Stimulated activated CD8-positive, alpha-beta memory T cell treated with anti-CD3 and anti-CD28 coated beads, Interleukin-4, amount 100 ng/mL, for 1 hour (primary cell): Measurements from ENCODE around the gene TMEM116.
"Not testable (repeated sequence)": the region's sequence is repeated elsewhere in the genome, so short reads cannot be mapped to it uniquely, and the experiment has no call there.

Experiments
- DNase-seq, 2 donors: peaks; one replicate each; pipeline ENCODE4 v3.0.0-alpha.2; 2020; ENCODE audit warnings: low read depth in 2 of 2, low spot score in 1 of 2

TMEM116 gene

DNA sequence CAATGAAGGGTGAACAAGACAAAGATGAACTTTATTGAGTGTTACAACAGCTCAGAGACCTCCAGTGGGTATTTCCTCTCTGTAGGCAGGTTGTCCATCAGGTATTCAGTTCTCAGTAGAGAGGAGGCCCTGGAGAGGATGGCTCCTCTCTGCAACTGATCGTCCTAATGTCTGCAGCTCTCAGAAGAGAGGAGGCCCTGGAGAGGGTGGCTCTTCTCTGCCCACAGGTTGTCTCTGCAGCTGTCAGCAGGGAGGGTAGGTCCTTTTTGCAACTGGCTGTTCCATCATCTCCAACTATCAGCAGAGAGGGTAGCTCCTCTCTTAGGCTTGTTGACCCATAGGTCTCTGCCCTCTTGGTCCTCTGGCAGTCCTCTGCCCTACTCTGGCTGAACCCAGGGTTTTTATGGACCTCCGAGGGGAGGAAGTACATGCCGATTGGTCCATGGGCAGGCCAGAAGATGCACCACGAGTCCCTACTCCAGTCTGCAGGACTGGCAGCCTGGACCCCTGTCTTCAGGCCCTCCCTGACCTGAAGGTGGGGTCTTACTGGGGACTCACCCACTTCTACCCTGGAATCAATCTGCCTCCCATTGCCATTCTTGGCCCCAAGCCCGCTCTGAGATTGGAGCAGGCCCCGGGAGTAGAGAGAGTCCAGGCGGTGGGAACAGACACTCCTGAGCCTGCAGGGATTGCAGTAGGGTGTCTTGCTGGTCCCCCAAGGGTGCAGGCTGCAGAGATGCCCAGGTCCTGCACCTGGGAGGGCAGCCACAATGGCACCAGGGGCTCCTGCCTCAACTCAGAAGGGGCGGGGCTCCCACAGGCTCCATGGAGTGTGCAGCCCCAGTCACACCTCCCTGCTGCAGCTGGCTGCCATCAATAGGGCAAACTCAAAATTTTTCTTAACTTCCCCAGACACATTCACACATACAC, 2.3 kb downstream of the TMEM116 start:
- no peak for DNase-seq

DNA sequence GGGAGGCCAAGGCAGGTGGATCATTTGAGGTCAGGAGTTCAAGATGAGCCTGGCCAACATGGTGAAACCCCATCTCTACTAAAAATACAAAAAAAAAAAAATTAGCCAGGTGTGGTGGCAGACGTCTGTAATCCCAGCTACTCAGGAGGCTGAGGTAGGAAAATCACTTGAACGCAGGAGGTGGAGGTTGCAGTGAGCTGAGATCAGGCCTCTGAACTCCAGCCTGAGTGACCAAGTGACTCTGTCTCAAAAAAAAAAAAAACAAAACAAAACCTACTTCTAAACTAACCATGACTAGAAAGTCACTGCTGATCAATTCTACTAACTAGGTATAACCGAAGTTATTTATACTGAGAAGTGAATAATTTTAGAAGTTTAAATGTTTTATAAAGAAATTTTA, 3.4 kb downstream of the TMEM116 start:
- DNase-seq: not testable (repeated sequence)

DNA sequence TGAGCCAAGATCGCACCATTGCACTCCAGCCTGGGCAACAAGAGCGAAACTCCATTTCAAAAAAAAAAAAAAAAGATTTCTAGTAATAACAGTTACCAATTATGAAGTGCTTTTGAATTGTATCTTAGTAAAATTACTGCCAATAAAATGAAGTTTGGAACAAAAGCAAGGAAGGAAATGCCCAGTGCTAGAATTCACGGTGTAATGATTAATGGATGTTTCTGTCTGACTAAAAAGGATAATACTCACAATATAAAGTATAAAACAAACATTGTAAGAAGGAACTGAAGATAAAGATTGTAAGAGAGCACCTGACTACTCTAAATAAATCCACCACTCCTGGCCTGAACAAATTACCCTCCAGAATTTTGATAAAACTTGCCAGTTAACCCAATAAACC, 4.0 kb downstream of the TMEM116 start:
- no peak for DNase-seq

DNA sequence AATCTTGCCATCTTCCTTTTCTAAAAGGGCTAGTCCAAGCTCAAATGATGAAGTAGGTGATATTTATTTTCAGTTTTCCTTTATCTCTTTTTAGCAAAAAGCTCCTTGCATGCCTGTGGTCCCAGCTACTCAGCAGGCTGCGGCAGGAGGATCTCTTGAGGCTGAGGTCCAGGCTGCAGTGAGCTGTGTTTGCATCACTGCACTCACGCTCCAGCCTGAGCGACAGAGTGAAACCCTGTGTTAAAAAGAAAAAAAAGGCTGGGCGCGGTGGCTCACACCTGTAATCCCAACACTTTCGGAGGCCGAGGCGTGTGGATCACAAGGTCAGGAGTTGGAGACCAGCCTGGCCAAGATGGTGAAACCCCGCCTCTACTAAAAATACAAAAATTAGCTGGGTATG, 5.0 kb downstream of the TMEM116 start:
- DNase-seq: no peak

DNA sequence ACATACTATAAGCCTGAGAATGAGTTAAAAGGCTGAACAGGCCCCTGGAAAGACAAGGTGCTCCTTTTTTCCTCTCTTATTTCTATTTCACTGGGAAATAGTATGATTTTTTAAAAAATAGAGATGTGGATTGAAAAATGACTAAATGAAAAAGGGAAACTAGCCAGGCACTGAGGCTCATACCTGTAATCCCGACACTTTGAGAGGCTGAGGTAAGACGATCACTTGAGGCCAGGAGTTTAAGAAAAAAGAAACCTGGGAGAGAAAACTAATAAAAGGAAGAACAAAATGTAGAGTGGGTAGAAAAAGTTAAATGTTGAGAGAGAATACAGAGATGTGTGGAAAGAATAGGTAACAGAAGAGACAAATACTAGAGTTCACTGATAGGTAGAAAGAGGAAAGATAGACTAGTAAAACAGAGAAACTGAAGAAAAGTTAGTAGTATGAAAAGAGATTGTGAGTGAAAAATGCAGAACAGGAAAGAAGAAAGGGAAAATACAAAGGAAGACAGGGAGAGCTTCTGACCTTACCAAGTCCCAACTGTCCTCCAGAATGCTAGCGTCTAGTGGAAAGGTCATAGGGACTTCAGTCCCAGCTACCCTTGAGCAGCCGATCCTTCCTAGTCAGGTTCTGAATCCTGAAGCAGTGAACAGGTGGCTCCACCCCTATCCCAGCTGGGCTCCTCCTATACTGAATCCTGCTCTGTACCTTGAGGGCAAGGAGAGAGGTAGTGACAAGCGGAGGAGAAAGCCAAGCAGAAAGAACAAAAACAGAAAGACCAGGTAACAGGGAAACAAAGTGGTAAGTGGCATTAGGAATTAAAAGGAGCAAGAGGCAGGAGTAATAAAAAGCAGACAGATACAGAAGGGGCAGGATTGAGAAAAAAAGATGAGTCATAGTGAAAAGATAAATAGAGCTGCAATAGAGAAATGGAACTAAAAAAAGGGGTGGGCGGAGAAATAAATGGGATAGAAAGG, 7.3 kb downstream of the TMEM116 start:
- no peak for DNase-seq

DNA sequence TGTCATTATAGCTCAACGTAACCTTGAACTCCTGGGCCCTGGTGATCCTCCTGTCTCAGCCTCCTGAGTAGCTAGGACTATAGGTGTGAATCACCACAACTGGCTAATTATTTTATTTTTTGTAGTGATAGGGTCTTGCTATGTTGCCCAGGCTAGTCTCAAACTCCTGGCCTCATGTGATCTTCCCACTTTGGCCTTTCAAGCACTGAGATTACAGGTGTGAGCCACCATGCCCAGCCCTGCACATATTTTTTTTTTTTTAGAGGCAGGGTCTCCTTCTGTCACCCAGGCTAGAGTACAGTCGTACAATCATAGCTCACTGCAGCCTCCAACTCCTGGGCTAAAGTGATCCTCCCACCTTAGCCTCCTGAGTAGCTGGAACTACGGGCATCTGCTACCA, 8.9 kb downstream of the TMEM116 start:
- no peak for DNase-seq

DNA sequence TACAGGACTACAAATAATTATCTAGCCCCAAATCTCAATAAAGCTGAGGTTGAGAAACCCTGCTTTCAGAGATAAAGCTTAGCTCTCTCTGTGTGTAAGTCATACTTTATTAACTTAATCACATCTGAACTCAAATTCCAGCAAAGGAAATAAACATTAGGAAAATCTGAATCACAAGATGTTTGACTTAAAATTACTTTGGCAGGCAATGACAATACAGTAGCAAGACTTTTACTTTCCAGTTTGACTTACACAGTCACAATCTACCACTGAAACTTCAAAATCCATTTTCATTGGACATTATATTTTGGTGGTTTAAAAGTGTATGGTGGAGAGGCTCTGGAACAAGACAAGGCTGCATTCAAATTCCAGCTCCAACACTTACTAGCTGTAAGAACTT, 11.4 kb downstream of the TMEM116 start:
- DNase-seq: no peak

DNA sequence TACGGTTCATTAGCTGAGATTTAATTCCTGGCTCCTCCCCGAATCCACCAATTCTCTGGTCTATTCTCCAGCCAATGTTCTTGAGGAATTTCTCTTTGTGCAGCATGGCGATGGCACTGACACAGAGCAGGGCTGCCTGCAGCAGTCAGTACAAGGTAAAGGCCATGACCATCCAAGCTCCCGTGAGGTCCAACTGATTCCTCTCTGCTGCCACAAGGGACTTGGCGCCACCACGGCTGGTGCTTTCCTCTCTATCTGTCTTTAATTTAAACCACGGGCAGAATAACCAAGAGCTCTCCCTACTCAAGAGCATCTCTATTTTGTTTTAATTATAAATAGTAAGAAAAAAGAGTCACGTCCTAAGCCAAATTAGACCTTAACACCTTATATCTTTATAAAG, 12.1 kb downstream of the TMEM116 start:
- no peak for DNase-seq

DNA sequence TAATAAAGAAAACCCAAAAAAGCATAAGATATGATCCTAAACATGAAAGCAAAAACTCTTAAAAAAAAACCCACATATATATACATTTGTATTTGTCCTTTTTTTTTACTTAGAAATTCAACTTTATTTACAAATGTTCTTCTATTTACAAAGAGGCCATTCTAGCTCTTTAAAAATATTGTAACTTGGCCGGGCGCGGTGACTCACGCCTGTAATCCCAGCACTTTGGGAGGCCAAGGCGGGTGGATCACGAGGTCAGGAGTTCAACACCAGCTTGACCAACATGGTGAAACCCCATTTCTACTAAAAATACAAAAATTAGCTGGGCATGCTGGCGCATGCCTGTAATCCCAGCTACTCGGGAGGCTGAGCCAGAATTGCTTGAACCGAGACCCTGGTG, 13.8 kb downstream of the TMEM116 start:
- DNase-seq: not testable (repeated sequence)

DNA sequence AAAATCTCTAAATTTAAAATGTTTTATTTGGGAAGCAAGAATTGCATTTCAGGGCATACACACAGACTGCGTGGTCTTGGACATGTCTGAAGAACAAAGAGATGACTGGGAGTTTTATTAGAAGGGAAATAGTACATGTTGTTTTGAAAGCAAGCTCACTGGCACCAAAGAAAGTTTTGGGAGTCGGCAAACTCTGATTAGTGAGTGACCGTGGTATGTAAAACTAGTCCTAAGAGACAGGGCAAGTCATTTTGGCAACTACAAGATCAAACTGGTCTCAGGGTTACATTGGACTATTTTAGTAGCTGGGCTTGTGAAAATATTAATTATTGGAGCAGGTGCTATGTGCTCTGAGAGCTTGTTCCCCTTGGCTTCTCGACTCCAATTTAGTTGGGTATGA, 14.9 kb downstream of the TMEM116 start:
- DNase-seq: no peak

DNA sequence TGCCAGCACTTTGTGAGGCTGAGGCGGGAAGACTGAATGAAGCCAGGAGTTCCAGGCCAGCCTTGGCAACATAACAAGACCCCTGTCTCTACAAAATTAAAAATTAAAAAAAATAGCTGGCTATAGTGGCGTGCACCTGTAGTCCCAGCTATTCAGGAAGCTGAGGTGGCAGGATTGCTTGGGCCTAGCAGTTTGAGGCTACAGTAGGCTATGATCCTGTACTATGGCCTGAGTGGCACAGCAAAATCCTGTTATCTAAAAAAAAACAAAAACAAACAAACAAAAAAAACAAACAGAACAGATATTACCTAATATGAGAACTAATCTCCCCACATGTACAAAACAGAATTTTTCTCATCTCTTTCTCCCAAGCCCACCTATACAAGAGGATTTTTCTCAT, 15.7 kb downstream of the TMEM116 start:
- no peak for DNase-seq

DNA sequence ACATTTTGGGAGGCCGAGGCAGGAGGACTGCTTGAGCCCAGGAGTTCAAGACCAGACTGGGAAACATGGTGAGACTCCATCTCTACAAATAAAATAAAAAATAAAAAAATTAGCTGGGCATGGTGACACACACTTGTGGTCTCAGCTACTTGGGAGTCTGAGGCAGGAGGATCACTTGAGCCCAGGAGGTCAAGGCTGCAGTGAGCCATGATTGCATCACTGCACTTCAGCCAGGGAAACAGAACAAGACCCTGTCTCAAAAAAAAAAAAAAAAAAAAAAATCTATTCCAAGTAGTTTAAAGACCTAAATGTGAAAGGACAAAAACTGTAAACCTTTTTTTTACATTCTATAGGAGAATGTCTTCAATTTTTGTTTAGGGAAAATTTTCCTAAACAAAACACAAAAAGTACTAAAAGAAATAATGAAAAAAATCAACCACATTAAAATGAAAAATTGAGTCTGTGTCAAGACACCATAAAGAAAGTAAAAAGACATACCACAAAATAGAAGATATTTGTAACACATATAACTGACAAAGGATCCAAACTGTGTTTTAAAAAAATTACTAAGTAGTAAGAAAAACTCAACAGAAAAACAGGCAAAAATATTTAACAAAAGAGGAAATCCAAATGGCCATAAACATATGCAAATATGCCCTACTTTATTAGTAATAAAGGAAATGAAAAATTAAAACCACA, 17.0 kb downstream of the TMEM116 start:
- no peak for DNase-seq

DNA sequence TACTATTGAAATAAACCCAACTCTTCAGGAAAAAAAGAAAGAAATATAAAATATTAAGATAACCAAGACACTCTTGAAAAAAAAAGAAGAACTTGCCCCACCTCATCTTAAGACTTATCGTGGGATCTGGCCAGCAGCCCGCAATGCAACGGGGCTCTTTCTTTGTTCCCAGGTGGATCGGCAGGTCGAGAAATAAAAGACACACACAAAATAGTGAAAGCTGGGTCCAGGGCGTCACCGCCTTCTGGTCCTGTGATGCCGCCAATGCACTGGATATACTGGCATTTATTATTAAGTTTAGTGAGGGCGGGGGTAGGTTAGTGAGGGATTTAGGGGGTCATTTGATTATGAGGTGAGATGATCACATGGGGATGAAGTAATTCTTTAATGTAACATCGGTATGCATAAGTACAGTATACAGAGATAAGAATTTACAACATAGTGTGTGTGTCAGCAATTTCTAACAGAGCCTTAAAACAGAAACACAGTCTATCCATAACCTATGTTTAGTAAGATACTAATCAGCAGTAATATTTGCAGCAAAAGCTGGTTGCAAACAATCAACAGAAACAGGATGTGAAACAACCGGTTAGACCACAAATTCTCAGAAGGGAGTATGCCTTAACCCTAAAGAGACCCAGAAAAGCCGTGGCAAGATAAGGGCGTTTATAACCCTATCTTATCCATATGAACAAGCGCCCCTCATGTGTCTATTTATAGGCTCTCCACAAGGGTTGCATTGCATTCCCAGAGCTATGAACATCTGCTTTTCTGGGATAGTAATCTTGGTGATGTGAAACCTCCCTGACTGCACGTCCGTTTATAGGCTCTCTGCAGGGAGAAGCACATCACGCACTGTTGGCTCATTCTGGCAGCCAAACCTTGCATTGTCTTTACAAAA, 18.5 kb downstream of the TMEM116 start:
- not testable (repeated sequence) for DNase-seq

DNA sequence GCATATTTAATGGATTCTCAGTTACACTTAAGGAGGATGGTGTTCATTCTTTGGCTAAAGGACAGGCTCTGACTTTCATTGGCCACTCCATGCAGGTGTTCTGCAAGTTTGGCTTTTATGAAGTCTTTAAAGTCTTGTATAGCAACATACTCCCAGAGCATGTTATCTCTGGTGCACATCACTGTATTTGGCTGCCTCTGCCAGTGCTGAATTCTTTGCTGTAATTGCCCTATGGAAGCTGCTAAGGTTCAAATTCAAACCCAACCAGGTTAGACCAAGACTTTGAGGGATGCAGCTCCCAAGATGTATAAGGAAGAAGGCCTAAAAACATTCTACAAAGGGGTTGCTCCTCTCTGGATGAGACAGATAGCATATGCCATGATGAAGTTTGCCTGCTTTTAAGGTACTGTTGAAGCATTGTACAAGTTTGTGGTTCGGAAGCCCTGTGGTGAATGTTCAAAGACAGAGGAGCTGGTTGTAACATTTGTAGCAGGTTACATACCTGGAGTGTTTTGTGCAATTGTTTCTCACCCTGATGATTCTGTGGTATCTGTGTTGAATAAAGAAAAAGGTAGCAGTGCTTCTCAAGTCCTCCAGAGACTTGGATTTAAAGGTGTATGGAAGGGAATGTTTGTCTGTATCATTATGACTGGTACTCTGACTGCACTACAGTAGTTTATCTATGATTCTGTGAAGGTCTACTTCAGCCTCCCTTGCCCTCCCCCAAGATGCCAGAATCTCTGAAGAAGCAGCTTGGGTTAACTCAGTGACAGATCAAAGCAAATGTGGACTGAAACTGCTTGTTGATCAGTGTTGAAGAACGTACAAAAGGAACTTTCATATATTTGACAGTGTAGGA, 19.4 kb downstream of the TMEM116 start:
- no peak for DNase-seq

DNA sequence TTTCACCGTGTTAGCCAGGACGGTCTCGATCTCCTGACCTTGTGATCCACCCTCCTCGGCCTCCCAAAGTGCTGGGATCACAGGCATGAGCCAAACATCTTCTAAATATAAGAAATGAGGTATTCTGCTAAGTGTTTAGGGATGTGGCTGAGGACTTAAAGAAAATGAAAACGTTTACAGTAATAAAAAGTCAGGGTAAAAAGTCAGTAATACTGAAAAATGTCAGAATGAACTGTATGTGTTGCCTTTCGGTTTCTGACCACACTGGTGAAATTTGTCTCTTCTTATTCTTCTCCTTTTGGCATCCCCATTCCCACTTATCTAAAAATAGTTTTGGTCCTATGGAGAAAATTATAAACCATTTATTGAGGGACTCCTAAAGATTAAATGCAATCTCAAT, 20.5 kb downstream of the TMEM116 start:
- DNase-seq: no peak

DNA sequence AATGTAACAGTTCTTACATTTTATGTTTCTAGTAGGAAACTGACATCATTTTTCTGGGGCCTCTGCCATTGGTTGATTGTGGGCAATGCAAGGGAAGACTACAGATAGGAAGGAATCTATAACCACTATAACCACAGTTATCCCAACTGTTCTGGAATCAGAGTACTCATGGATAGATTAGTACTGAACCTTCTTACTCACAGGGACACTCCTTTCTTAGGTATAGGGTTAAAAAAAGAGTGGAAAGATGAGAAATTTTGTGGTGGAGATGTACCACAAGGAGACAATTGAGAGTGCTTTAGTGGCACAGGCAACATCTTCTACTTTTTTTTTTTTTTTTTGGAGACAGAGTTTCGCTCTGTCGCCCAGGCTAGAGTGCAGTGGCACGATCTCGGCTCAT, 21.0 kb downstream of the TMEM116 start:
- DNase-seq: no peak

DNA sequence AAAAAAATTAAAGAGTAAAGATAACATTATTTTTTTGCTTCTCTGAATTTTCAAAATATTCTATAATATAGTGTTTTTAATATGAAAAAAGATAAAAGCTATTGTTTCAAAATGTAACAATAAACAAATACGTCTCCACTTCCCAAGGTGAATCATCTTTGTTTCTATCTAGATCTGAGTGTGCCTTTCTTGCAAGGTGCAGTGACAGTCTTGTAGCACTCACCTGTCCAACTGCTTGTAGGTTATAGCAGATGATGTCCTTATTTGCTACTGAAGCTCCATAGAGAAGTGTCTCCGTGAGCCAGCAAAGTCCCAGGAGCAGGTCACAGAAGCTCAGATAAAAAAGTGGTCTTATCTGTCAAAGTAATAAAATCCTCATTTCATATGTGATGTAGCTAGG, 21.4 kb downstream of the TMEM116 start:
- no peak for DNase-seq

DNA sequence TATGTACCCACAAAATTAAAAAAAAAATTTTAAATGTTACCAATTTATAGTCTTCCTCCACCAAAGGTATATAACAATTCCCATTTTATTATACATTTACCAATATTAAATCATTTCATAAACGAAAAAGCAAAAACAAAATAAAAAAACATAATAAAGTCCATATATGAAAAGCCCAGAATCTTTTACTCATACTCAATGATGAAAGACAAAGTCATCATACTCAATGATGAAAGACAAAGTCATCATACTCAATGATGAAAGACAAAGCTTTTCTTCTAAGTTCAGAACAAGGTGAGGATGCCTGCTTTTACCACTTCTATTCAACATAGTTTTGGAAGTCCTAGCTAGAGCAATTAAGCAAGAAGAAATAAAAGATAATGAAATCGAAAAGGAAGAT, 28.1 kb downstream of the TMEM116 start:
- DNase-seq: no peak

DNA sequence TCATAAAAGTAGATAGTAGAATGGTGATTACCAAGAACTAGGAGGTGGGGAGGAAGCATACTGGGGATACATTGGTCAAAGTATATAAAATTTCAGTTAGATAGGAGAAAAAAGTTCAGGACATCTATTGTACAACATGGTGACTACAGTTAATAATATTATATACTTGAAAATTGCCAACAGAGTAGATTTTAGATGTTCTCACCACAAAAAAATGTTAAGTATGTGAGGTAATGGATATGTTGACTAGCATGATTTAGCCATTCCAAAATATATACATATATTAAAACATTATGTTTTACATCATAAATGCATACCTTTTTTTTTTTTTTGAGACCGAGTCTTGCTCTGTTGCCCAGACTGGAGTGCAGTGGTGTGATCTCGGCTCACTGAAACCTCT, 31.0 kb downstream of the TMEM116 start:
- DNase-seq: no peak
